SJSA1 (cell line): ENCODE results near the gene BRWD1. TPM values are rescaled to one million over a fixed set of nuclear protein-coding genes. Genes with fewer than 3 reads are reported as not detected.

Experiments
- DNase-seq, 2 experiments: peaks; one replicate each; pipeline ENCODE4 v3.0.0-alpha.2; 2015 to 2020; ENCODE audit warnings: low spot score in 2 of 2, low read depth in 1 of 2
- H3K27ac ChIP-seq: fragments of 250-450 bp; sonication (Bioruptor Pico); 2 replicates; pipeline ENCODE4 v1.5.1; 2020; ENCODE audit warnings: mild to moderate bottlenecking, moderate library complexity
- H3K27me3 ChIP-seq: fragments of 250-450 bp; sonication (Bioruptor Pico); replicated peaks from 2 replicates; pipeline ENCODE4 v1.5.1; 2020; ENCODE audit warnings: mild to moderate bottlenecking, moderate library complexity
- H3K36me3 ChIP-seq: fragments of 250-450 bp; sonication (Bioruptor Pico); 2 replicates; pipeline ENCODE4 v1.5.1; 2020; ENCODE audit warnings: mild to moderate bottlenecking
- H3K4me1 ChIP-seq: fragments of 250-450 bp; sonication (Bioruptor Pico); replicated peaks from 2 replicates; pipeline ENCODE4 v1.6.1; 2021; ENCODE audit warnings: mild to moderate bottlenecking
- H3K4me3 ChIP-seq: fragments of 250-450 bp; sonication (Bioruptor Pico); 2 replicates; pipeline ENCODE4 v1.5.1; 2020; ENCODE audit warnings: mild to moderate bottlenecking
- H3K9me3 ChIP-seq: fragments of 250-450 bp; sonication (Bioruptor Pico); replicated peaks from 2 replicates; pipeline ENCODE4 v1.5.1; 2020; ENCODE audit warnings: mild to moderate bottlenecking
- total RNA-seq: library from RNA; depleted of rRNA; stranded (reverse); fragments of >200 nt; shearing (Covaris generic); gene quantifications from 2 replicates; pipeline ENCODE4 v1.2.3, GENCODE V29; 2014

The BRWD1 gene
- total RNA-seq, 1 experiment from 2014 or later = 30.3 TPM

DNA sequence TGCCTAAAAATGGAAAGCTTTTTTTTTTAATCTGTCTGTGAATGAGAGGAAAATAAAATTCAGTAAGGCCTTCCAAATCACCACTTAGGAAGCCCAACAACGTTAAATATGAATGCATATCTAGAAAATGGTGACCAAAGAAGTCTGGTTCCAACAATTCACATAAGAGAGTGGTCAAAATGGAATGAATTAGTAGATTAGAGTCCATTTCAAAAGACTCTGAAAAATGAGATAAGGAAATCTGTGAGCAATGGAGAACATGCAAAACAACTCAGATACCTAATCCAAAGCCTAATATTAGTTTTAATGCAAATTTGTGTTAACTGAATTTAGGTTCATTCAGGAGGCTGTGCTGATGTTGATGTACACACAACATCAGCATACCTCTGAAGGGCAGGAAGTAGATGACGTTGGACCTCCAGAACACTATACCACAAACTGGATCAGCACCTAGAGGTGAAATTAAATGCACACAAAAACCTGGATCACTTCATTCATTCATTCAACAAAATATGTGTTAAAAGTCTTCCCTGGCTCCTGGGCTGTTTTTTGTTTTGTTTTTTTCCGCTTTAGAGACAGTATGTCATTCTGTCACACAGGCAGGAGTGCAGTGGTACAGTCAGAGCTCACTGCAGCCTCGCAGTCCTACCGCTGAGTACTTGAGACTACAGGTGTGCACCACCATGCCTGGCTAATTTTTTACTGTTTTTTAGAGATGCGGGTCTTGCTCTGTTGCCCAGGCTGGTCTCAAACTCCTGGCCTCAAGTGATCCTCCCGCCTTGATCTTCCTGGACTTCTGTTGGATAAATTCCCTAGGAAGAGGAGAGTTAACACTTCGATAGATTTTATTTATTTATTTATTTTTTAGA lies 4.9 kb upstream of the BRWD1 start:
- Histone ChIP-seq H3K4me3 (no peak overlapping the region), H3K4me1 (peaks cover 5% of the 10 kb centered on the region), H3K27me3 (no peaks in the 10 kb centered on the region), H3K9me3 (no peaks in the 10 kb centered on the region), H3K36me3 (no peaks in the 10 kb centered on the region), H3K27ac (no peak overlapping the region)
- no peak for DNase-seq

DNA sequence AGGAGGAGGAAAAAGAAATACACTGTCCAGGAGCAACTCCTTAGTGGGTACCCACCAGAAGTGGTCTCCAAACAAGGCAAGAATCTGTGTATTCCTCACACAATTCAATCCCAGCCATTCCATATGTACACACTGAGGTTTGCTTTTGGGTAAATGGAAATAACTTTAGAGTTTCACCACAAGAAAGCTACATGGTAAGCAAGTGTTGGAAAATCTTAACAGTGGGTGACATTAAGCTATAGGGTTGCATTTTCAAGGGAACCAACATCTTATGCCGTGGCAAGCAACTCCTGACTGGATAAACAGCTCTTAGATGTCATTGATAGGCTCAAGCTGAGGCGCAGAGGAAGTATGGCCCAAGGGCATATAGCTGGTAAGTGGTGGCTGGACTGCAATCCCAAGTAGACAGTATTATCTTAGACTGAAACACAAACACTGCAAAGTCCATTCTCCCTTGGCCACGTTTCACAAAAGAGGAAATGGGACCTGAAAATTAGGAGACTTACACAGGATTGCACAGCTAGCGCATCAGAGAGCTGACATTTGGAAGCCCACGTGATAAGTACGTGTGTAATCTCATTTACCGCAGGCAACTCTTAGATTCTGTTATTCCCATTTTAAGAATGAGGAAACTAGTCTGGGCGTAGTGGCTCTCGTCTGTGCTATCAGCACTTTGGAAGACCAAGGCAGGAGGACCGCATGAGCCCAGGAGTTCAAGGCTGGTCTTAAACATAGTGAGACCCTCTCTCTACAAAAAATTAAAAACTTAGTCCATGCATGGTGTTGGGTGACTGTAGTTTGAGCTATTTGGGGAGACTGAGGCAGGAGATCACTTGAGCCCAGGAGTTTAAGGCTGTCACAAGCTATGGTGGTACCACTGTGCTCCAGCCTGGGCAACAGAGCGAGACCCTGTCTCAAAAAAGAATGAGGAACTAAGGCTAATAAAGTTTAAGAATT lies 4.0 kb upstream of the BRWD1 start:
- Histone ChIP-seq H3K27me3 (no peaks in the 10 kb centered on the region), H3K4me3 (no peak overlapping the region), H3K4me1 (peaks cover 5% of the 10 kb centered on the region), H3K27ac (no peak overlapping the region), H3K9me3 (no peaks in the 10 kb centered on the region), H3K36me3 (no peaks in the 10 kb centered on the region)
- DNase-seq = no peak

DNA sequence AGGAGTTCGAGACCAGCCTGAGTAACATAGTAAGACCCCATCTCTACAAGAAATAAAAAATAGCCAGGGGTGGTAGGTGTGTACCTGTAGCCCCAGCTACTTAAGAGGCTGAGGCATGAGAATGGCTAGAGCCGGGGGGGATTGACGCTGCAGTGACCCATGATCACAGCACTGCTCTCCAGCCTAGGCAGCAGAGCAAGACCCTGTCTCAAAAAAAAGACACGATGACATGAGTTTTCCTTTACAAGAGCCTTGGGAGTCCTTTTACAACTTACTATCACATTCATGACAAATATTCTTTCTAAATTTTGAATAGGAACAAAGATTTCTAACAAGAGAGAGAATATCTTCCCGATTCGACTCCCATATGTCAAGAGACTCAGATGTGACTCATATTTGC lies 3.3 kb upstream of the BRWD1 start:
- Histone ChIP-seq H3K36me3 (peaks cover 5% of the 10 kb centered on the region), H3K9me3 (no peaks in the 10 kb centered on the region), H3K4me1 (peaks cover 9% of the 10 kb centered on the region), H3K27me3 (no peaks in the 10 kb centered on the region), H3K27ac (no peak overlapping the region), H3K4me3 (no peak overlapping the region)
- DNase-seq = no peak

DNA sequence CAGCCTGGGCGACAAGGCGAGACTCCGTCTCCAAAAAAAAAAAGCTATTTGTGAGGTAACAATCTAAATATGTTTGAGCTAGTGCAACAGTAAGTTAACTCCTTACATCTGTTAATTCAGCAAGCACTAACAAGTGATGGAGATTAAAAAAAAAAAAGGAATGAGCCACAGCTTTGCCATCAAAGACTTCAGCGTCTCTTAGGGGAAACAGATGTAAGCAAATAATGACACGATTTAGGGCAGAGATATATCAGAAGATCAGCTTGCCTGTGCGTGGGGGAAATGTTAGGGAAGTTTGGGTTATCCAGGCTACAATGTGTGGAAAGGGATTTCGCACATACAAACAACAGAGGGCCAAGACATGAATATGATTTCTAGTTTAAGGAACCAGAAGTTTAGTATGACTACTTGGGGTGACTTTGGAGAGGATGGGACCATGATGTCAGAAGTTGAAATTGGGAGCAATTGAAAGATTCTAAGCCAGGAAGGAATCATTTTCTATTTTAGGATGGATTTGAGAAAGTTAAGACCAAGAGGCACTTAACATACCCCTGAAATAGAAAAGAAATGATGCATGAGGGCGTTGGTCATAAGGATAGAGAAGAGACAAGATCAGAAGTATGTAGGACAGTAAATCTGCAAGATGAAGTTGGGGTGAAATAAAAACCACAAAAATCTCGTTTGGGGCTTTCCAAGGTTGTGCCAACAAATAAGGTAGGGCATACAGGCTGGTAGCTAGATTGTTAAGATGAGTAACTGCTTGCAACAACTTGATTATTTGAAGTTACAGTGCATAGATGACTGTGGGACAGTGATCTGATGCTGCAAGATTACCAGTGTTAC lies 2.4 kb upstream of the BRWD1 start:
- H3K4me1 ChIP-seq = peaks cover 9% of the 10 kb centered on the region
- H3K4me3 ChIP-seq = no peak overlapping the region
- H3K9me3 ChIP-seq = no peaks in the 10 kb centered on the region
- H3K27me3 ChIP-seq = no peaks in the 10 kb centered on the region
- DNase-seq = no peak
- peaks cover 11% of the 10 kb centered on the region for H3K36me3 ChIP-seq
- H3K27ac ChIP-seq = no peak overlapping the region

DNA sequence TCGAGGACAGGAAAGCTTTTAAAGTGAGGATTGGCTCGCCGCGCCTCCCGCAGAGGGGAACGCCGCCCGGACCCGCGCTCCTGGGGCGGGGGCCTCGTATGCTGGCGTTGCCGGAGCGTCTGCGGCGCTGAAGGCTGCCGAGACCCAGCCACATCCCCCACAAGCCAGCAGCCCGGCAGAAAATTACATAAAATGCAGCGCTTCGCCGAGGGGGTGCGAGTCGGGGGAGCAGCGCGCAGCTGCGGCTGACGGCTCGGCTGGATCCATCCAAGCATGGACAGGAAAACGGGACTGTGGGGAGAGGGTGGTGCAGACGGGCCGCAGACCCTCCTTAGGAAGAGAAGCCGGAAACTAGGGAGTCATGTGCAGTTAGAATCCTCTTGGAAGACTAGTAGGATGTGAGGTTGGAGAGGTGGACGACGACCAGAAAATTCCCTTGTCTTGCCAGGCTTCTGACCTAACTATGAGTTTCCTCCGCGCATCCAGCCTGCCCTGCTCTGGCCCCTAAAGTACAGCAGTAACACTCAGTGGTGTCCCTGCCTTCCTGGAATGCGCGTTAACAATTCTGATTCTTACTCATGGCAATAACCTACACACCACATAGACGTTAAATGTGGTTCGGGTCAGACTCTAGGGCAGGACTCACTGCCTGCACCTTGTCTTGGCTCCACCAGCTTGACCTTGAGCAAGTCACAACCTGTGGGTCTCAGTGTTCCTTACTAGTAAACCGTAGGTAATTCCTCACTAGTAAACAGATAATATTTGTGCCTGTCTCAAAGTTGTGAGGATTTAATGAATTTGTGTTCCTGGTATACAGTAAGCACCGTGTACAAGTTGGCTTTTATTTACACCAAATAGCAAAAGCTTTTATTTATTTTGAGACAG lies 953 bp upstream of the BRWD1 start:
- H3K4me1 ChIP-seq = peaks cover 9% of the 10 kb centered on the region
- DNase-seq = peak in 1 of 2 experiments; percentile 52
- peak overlapping the region; percentile 80 for H3K4me3 ChIP-seq
- no peaks in the 10 kb centered on the region for H3K27me3 ChIP-seq
- H3K36me3 ChIP-seq = peaks cover 16% of the 10 kb centered on the region
- H3K9me3 ChIP-seq = no peaks in the 10 kb centered on the region
- peak overlapping the region; percentile 97 for H3K27ac ChIP-seq

DNA sequence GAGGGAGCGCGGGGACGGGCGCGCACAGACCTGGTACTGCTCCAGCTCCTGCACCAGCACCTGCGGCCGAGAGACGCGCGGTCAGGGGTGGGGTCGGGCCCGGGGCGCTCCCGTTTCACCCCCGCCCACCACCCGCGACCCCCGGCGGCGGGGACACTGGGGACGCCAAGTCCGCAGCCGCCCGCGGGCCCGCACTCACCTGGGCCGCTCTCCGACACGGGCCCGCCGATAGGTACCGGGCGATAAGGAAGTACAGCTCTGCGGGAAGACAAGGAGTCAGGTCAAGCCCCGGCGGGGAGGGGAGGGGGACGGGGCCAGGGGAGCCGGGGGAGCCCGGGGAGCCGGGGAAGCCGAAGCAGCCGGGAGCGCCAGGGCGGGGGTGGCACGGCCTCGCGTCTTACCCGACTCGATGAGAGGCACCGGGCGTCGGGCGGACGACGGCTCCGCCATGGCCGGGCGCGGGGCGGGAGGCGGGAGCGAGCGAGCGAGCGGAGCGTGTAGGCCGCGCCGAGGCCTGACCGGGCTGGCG lies 326 bp downstream of the BRWD1 start:
- H3K4me1 ChIP-seq = peaks cover 9% of the 10 kb centered on the region
- no peak for DNase-seq
- no peaks in the 10 kb centered on the region for H3K9me3 ChIP-seq
- H3K4me3 ChIP-seq = peak overlapping the region; percentile 80
- H3K27me3 ChIP-seq = no peaks in the 10 kb centered on the region
- peak overlapping the region; percentile 97 for H3K27ac ChIP-seq
- H3K36me3 ChIP-seq = peaks cover 22% of the 10 kb centered on the region

- no peaks in the 10 kb centered on the region for H3K27me3 ChIP-seq
- peak overlapping the region; percentile 80 for H3K4me3 ChIP-seq
- no peak overlapping the region for H3K27ac ChIP-seq
- peaks cover 9% of the 10 kb centered on the region for H3K4me1 ChIP-seq
- H3K9me3 ChIP-seq = no peaks in the 10 kb centered on the region
- peak; percentile 92 to 93 for DNase-seq
- peaks cover 28% of the 10 kb centered on the region for H3K36me3 ChIP-seq
Observed at GRCh38 chr21:39312112-39313041, 1.1 kb downstream of the BRWD1 start.

DNA sequence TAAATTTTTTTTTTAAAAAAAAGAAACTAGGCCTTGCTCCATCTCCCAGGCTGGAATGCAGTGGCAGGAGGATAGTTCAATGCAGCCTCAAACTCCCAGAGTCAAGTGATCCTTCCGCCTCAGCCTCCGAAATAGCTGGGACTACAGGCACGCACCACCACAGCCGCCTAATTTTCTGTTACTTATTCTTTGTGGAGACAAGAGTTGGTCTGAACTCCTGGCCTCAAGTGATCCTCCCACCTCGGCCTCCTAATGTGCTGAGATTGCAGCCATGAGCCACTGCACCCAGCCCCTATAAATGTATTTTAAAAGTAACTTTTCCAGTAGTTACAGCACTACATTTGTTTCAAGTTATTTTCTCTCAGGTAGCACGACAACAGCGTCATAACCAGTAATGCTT lies 2.3 kb downstream of the BRWD1 start:
- peaks cover 9% of the 10 kb centered on the region for H3K4me1 ChIP-seq
- H3K27ac ChIP-seq = no peak overlapping the region
- H3K36me3 ChIP-seq = peaks cover 28% of the 10 kb centered on the region

DNA sequence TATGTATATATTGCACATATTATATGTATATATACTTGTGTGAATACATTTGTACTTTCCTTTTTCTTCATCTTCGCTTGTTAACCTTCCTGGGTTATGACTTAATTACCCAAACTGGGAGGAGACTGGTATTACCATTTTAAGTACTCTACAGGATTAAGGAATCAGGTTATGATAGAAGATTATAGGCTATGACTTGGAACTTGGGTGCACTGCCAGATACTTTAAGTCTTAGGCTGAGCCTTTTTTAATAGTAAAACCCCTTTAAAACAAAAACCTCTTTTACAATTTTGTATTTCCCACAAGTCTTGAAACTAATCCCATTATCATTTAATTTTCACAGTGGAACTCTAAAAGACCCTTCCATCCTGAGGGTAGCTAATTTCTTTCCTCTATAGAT lies 6.0 kb downstream of the BRWD1 start:
- Histone ChIP-seq H3K27ac (no peak overlapping the region), H3K27me3 (no peaks in the 10 kb centered on the region), H3K4me1 (peaks cover 5% of the 10 kb centered on the region; the same call in 1 of the 2 replicates), H3K9me3 (no peaks in the 10 kb centered on the region; the same call in 1 of the 2 replicates), H3K36me3 (peaks cover 33% of the 10 kb centered on the region), H3K4me3 (no peak overlapping the region)
- DNase-seq = no peak

More for the DNA sequence above, 2.3 kb downstream of the BRWD1 start:
- no peak overlapping the region for H3K4me3 ChIP-seq
- no peak for DNase-seq
- H3K9me3 ChIP-seq = no peaks in the 10 kb centered on the region
- no peaks in the 10 kb centered on the region for H3K27me3 ChIP-seq

DNA sequence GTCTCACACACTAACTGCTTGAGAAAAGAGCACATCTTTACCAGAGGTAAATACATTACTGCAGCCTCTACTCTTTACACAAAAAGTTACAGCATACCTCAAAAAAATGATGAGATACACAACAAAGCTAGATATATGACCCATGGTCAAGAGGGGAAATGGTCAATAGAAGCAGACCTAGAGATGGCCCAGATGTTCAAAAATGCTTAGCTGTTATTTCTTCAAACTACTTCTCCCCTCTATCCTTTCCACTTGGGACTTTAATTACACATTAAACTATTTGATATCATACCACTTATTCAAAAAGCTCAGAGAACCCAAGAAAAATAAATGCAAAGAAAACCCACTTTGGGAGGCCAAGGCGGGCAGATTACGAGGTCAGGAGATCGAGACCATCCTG lies 12.8 kb downstream of the BRWD1 start:
- Histone ChIP-seq H3K9me3 (no peaks in the 10 kb centered on the region; the same call in 1 of the 2 replicates), H3K4me3 (no peak overlapping the region), H3K4me1 (peaks cover 4% of the 10 kb centered on the region; the same call in 1 of the 2 replicates), H3K36me3 (peaks cover 41% of the 10 kb centered on the region), H3K27me3 (no peaks in the 10 kb centered on the region), H3K27ac (no peak overlapping the region)
- no peak for DNase-seq

DNA sequence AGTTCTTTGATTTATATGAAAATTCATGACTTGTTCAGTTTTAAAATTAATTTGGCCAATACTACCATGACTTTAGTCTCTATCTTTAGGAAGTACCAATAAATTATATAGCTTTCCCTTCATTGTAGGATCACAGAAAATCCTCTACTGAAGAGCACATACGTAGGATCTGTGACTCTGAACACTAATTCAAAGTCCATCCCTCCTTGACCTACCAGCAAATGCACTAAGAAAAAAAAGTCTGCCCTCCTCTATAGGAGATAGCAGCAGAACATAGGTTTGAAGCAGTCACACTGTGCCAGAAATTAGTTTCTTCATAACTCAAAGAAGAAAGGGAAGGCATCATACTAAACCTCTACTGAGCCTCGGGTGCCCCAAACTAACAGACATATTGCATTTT lies 16.5 kb downstream of the BRWD1 start:
- H3K36me3 ChIP-seq = peaks cover 63% of the 10 kb centered on the region

More for the DNA sequence above, 16.5 kb downstream of the BRWD1 start:
- Histone ChIP-seq H3K4me3 (no peak overlapping the region), H3K4me1 (peaks cover 4% of the 10 kb centered on the region; the same call in 1 of the 2 replicates), H3K27ac (no peak overlapping the region), H3K27me3 (no peaks in the 10 kb centered on the region), H3K9me3 (no peaks in the 10 kb centered on the region; the same call in 1 of the 2 replicates)
- DNase-seq = no peak
